HepG2 (cell line): ENCODE measurements around the gene RNU6-1. TPM values are rescaled to one million over a fixed set of nuclear protein-coding genes. Genes with fewer than 3 reads are reported as not detected.

ENCODE experiments used
- BRD4 ChIP-seq: sonication (generic); formaldehyde crosslinking; IDR thresholded peaks from 2 replicates; pipeline ENCODE4 v1.4.0; 2020; ENCODE audit warnings: missing genetic modification reagents
- E2F1 ChIP-seq: sonication (generic); formaldehyde crosslinking; IDR thresholded peaks from 2 replicates; pipeline ENCODE4 v1.5.0; 2020; ENCODE audit warnings: missing genetic modification reagents
- GABPB1 ChIP-seq: IDR thresholded peaks from 2 replicates; pipeline ENCODE4 v1.6.1; 2016; ENCODE audit warnings: mild to moderate bottlenecking, missing genetic modification reagents, moderate library complexity, missing compliant biosample characterization
- HMGA1 ChIP-seq: sonication (generic); formaldehyde crosslinking; conservative IDR thresholded peaks from 2 replicates; pipeline ENCODE4 v1.4.0; 2020; ENCODE audit warnings: missing genetic modification reagents
- HNRNPLL ChIP-seq: fragments of 200-400 bp; formaldehyde crosslinking; IDR thresholded peaks from 2 replicates; pipeline ENCODE4 v1.6.1; 2017; ENCODE audit warnings: mild to moderate bottlenecking, low read depth, low read length; ENCODE audit not compliant: poor library complexity, severe bottlenecking
- KMT2B ChIP-seq: IDR thresholded peaks from 2 replicates; pipeline ENCODE4 v1.6.1; 2016; ENCODE audit warnings: missing genetic modification reagents, missing compliant biosample characterization
- MAZ ChIP-seq, 2 experiments: sonication (generic) in 1 of 2; formaldehyde crosslinking in 1 of 2; IDR thresholded peaks; 2 replicates each; pipeline versions ENCODE4 v1.5.0 to v1.6.1; 2012 to 2020; ENCODE audit warnings: low read depth in 2 of 2, mild to moderate bottlenecking in 2 of 2, borderline replicate concordance in 1 of 2, improper control_type of control experiment in 1 of 2, low read length in 1 of 2, missing genetic modification reagents in 1 of 2, moderate library complexity in 1 of 2
- MXD1 ChIP-seq: sonication (generic); formaldehyde crosslinking; IDR thresholded peaks from 2 replicates; pipeline ENCODE4 v1.4.0; 2020; ENCODE audit warnings: mild to moderate bottlenecking, missing genetic modification reagents
- PCBP2 ChIP-seq: fragments of 200-400 bp; formaldehyde crosslinking; optimal IDR thresholded peaks from 2 replicates; pipeline ENCODE3; 2018; ENCODE audit warnings: low read length, low read depth; ENCODE audit not compliant: poor library complexity, severe bottlenecking
- PPARG ChIP-seq: conservative IDR thresholded peaks from 2 replicates; pipeline ENCODE4 v1.6.1; 2016; ENCODE audit warnings: missing biosample characterization, missing genetic modification reagents
- SOX5 ChIP-seq: IDR thresholded peaks from 2 replicates; pipeline ENCODE4 v1.6.1; 2016; ENCODE audit warnings: borderline replicate concordance
- SRSF1 ChIP-seq: fragments of 200-400 bp; formaldehyde crosslinking; optimal IDR thresholded peaks from 2 replicates; pipeline ENCODE3; 2017; ENCODE audit warnings: mild to moderate bottlenecking, low read depth, low read length, moderate library complexity
- TBL1XR1 ChIP-seq: fragments of 150-350 bp; IDR thresholded peaks from 2 replicates; pipeline ENCODE4 v1.6.1; 2014; ENCODE audit warnings: borderline replicate concordance, low read length; ENCODE audit not compliant: partially characterized antibody
- UBTF ChIP-seq: sonication (generic); formaldehyde crosslinking; IDR thresholded peaks from 2 replicates; pipeline ENCODE4 v1.4.0; 2020; ENCODE audit warnings: mild to moderate bottlenecking, missing genetic modification reagents
- ZC3H13 ChIP-seq: sonication (generic); formaldehyde crosslinking; IDR thresholded peaks from 2 replicates; pipeline ENCODE4 v1.8.1; 2023; ENCODE audit warnings: mild to moderate bottlenecking, missing genetic modification reagents, moderate library complexity
- ZFX ChIP-seq: sonication (generic); formaldehyde crosslinking; IDR thresholded peaks from 2 replicates; pipeline ENCODE4 v1.4.0; 2020; ENCODE audit warnings: mild to moderate bottlenecking, low read depth, missing genetic modification reagents, moderate library complexity
- ZMYM3 ChIP-seq: sonication (generic); formaldehyde crosslinking; IDR thresholded peaks from 2 replicates; pipeline ENCODE4 v1.5.1; 2020; ENCODE audit warnings: mild to moderate bottlenecking, missing genetic modification reagents
- ZNF260 ChIP-seq: sonication (generic); formaldehyde crosslinking; IDR thresholded peaks from 2 replicates; pipeline ENCODE4 v1.4.0; 2020; ENCODE audit warnings: missing genetic modification reagents, low read depth, mild to moderate bottlenecking, borderline replicate concordance
- ZNF317 ChIP-seq: sonication (generic); formaldehyde crosslinking; IDR thresholded peaks from 2 replicates; pipeline ENCODE4 v1.5.0; 2020; ENCODE audit warnings: mild to moderate bottlenecking, missing genetic modification reagents
- ZNF513 ChIP-seq: sonication (generic); formaldehyde crosslinking; conservative IDR thresholded peaks from 2 replicates; pipeline ENCODE4 v1.5.0; 2020; ENCODE audit warnings: missing genetic modification reagents
- ZNF629 ChIP-seq: sonication (generic); formaldehyde crosslinking; conservative IDR thresholded peaks from 2 replicates; pipeline ENCODE4 v1.5.0; 2020; ENCODE audit warnings: missing genetic modification reagents
- ZSCAN31 ChIP-seq: sonication (generic); formaldehyde crosslinking; IDR thresholded peaks from 2 replicates; pipeline ENCODE4 v1.5.0; 2020; ENCODE audit warnings: low read depth, mild to moderate bottlenecking, missing genetic modification reagents
- polyA plus RNA-seq, 8 experiments: library from polyadenylated mRNA; depleted of rRNA in 3 of 8; stranded (reverse) in 7 of 8; unstranded in 1 of 8; fragments of >200 nt; fragmentation: Illumina TruSeq in 4 of 8; extraction: Trizol in 4 of 8; gene quantifications; 2 replicates each; pipeline versions ENCODE4 v1.2.1 to v1.2.3, GENCODE V29; 2011 to 2016; ENCODE audit warnings: low read depth in 4 of 8, missing spikeins in 1 of 8, mixed read lengths in 1 of 8; ENCODE audit not compliant: insufficient read depth in 1 of 8
- total RNA-seq, 5 experiments: library from RNA; depleted of rRNA; stranded (reverse); fragments of >200 nt; fragmentation: Illumina TruSeq; extraction: Trizol; gene quantifications; 2 replicates each; pipeline ENCODE4 v1.2.3, GENCODE V29; 2016; ENCODE audit warnings: low read depth in 1 of 5

RNU6-1 gene
- total and polyA plus RNA-seq, 2 of the 13 experiments (the other 11 are each of a cell fraction or from before 2014, with no cell fraction given): under 0.01 TPM; not detected in 1

GRCh38 chr15:67838789-67839332, 984 bp downstream of the RNU6-1 start (continued):
- TF ChIP-seq UBTF (CRISPR knock-in tag) (peak; percentile 93), ZFX (CRISPR knock-in tag) (peak; percentile 52; the same call in 1 of the 2 replicates), PPARG (CRISPR knock-in tag) (peak; percentile 29; the same call in 1 of the 2 replicates), BRD4 (CRISPR knock-in tag) (no peak), HMGA1 (CRISPR knock-in tag) (no peak), ZNF513 (CRISPR knock-in tag) (no peak), TBL1XR1 (no peak), ZNF629 (CRISPR knock-in tag) (0 out of 2 replicates have a peak, but pooled peaks have one; percentile 4), E2F1 (CRISPR knock-in tag) (0 out of 2 replicates have a peak, but pooled peaks have one; percentile 40), MXD1 (CRISPR knock-in tag) (peak; percentile 80; the same call in 1 of the 2 replicates), GABPB1 (peak; percentile 62; the same call in 1 of the 2 replicates), ZMYM3 (CRISPR knock-in tag) (peak; percentile 24; the same call in 1 of the 2 replicates), ZNF260 (CRISPR knock-in tag) (no peak), SRSF1 (no peak), PCBP2 (no peak), KMT2B (CRISPR knock-in tag) (peak; percentile 68), ZNF317 (CRISPR knock-in tag) (0 out of 2 replicates have a peak, but pooled peaks have one; percentile 43), MAZ (IDR thresholded peaks at IDR 0.05; ENCODE audit: borderline replicate concordance, low read depth, low read length) (no peak), MAZ (CRISPR knock-in tag; IDR thresholded peaks at IDR 0.05; ENCODE audit: low read depth) (peak; percentile 39; the same call in 1 of the 2 replicates), ZSCAN31 (CRISPR knock-in tag) (peak; percentile 87; the same call in 1 of the 2 replicates), SOX5 (peak; percentile 22; the same call in 1 of the 2 replicates), HNRNPLL (peak; percentile 94), ZC3H13 (0 out of 2 replicates have a peak, but pooled peaks have one; percentile 26)
- TF ChIP-seq, all 625 proteins: peak for 129
